Measurements from ENCODE around the gene POU6F1.
A peak's percentile ranks its signal among the peaks of the same experiment; 100 is the strongest.
"Not testable (repeated sequence)": the region's sequence is repeated elsewhere in the genome, so short reads cannot be mapped to it uniquely, and the experiment has no call there.

POU6F1 gene, protein sequence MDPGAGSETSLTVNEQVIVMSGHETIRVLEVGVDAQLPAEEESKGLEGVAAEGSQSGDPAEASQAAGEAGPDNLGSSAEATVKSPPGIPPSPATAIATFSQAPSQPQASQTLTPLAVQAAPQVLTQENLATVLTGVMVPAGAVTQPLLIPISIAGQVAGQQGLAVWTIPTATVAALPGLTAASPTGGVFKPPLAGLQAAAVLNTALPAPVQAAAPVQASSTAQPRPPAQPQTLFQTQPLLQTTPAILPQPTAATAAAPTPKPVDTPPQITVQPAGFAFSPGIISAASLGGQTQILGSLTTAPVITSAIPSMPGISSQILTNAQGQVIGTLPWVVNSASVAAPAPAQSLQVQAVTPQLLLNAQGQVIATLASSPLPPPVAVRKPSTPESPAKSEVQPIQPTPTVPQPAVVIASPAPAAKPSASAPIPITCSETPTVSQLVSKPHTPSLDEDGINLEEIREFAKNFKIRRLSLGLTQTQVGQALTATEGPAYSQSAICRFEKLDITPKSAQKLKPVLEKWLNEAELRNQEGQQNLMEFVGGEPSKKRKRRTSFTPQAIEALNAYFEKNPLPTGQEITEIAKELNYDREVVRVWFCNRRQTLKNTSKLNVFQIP

DNA sequence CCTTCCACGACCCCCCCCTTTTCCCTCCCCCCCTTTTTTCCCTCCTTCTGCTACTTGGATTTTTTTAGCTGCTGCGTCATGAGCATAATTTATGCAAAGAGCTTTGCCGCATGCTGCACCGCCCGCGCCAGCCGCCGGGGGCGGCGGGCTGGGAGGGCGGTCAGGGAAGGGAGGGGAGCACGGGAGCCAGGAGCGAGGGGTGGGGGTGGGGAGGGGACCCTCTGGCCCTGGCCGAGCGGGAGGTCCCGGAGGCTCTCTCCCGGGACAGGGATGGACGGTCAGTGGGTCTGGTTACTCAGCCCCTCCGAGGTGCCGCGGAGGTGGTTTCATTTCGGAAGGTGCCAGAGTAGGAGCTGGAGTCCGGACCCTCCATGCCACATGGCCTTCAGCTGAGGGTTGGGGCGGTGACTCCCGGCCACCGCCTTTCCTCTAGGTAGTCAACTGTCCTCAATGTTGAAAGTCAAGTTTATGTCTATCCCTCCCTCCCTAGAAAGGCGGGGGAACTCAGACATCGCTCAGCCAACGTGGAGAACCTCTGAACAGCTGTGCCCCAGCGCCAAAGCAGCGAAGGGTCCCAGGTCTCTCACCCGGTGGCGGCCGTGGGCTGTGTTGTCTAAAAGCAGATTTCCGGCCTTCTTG, at the start of gene POU6F1:
TSS of gene POU6F1 (minus strand) at position 95 of the 639 bp plus-strand sequence. CDS start 11,226 bp downstream, outside the sequence.
- CTCF ChIA-PET: interaction anchor here (0.6 to 1.9 kb wide), 7 partner anchors 16 to 663 kb away, joined by 3 to 8 read pairs (median 4); no protein-coding TSS in a partner anchor
- peak within 1 kb of the TSS; percentile 81 for H3K27ac ChIP-seq
- TF ChIP-seq, protein P1, sequence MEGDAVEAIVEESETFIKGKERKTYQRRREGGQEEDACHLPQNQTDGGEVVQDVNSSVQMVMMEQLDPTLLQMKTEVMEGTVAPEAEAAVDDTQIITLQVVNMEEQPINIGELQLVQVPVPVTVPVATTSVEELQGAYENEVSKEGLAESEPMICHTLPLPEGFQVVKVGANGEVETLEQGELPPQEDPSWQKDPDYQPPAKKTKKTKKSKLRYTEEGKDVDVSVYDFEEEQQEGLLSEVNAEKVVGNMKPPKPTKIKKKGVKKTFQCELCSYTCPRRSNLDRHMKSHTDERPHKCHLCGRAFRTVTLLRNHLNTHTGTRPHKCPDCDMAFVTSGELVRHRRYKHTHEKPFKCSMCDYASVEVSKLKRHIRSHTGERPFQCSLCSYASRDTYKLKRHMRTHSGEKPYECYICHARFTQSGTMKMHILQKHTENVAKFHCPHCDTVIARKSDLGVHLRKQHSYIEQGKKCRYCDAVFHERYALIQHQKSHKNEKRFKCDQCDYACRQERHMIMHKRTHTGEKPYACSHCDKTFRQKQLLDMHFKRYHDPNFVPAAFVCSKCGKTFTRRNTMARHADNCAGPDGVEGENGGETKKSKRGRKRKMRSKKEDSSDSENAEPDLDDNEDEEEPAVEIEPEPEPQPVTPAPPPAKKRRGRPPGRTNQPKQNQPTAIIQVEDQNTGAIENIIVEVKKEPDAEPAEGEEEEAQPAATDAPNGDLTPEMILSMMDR (conservative IDR thresholded peaks at IDR 0.05; ENCODE audit: low read depth): peak; percentile 65
- POLR2A ChIA-PET (ENCODE audit: low non-redundant PET): interaction anchor here (1.4 kb wide), 1 partner anchor 135 kb away, joined by 5 read pairs; the partner anchor contains the start of gene CSRNP2
- peak; percentile 87 for DNase-seq (ENCODE audit: low spot score)

DNA sequence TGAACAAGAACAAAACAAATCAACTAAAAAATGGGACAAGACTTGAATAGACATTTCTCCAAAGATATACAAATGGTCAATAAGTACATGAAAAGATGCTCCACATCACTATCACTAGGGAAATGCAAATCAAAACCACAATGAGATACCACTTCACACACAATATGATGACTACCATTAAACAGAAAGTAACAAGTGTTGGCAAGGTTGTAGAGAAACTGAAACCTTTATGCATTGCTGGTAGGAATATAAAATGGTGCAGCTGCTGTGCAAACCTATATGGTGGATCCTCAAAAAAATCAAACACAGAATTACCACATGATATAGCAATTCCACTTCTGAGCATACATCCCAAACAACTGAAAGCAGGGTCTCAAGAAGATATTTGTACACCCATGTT, 47.2 kb upstream of the POU6F1 start:
- no peak for DNase-seq (ENCODE audit: low spot score)
- ChIA-PET CTCF (interaction anchor here (0.6 kb wide), 2 partner anchors 717 to 1052 kb away, joined by 3 to 6 read pairs; no protein-coding TSS in a partner anchor), POLR2A (ENCODE audit: low non-redundant PET) (no interaction called here)
- H3K27ac ChIP-seq: no peak overlapping the region
- TF ChIP-seq, protein P1 (conservative IDR thresholded peaks at IDR 0.05; ENCODE audit: low read depth): no peak

DNA sequence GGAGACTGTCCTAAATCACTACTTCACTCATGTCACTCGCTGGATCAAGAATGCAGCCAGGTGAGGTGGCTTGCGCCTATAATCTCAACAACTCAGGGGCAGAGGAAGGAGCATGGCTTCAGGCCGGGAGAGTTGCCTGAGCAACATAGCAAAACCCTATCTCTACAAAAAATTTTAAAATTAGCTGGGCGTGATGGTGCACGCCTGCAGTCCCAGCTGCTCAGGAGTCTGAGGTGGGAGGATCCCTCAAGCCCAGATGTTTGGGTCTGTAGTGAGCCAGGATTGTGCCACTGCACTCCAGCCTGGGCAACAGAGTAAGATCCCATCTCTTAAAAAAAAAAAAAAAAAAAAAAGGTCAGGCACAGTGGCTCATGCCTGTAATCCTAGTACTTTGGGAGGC, 46.4 kb upstream of the POU6F1 start:
- CTCF ChIA-PET: interaction anchor here (0.6 kb wide), 2 partner anchors 716 to 1051 kb away, joined by 3 to 6 read pairs; no protein-coding TSS in a partner anchor
- POLR2A ChIA-PET (ENCODE audit: low non-redundant PET): no interaction called here
- DNase-seq (ENCODE audit: low spot score): no peak
- TF ChIP-seq, protein P1 (conservative IDR thresholded peaks at IDR 0.05; ENCODE audit: low read depth): no peak
- no peak overlapping the region; the same call in 1 of the 2 replicates for H3K27ac ChIP-seq

DNA sequence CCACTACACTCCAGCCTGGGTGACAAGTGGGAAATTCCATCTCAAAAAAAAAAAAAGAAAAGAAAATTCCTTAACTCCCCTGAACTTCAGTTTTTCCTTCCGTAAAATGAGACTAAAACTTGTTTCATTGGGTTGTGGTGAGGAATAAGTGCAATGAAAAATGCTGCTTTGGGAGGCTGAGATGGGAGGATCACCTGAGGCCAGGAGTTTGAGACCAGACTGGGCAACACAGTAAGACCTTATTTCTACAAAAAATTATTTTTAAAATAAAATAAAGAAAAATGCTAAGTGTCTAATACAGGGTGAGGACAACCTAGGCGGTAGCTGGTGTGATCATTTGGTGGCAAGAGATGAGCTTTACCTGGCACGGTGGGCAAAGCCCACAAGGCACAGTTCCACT, 45.5 kb upstream of the POU6F1 start:
- CTCF ChIA-PET: interaction anchor here (0.6 to 1.5 kb wide), 2 partner anchors 70 to 78 kb away, joined by 5 read pairs; no protein-coding TSS in a partner anchor
- TF ChIP-seq, protein P1 (conservative IDR thresholded peaks at IDR 0.05; ENCODE audit: low read depth): no peak
- peak overlapping the region; percentile 43 for H3K27ac ChIP-seq
- DNase-seq (ENCODE audit: low spot score): no peak
- POLR2A ChIA-PET (ENCODE audit: low non-redundant PET): no interaction called here

DNA sequence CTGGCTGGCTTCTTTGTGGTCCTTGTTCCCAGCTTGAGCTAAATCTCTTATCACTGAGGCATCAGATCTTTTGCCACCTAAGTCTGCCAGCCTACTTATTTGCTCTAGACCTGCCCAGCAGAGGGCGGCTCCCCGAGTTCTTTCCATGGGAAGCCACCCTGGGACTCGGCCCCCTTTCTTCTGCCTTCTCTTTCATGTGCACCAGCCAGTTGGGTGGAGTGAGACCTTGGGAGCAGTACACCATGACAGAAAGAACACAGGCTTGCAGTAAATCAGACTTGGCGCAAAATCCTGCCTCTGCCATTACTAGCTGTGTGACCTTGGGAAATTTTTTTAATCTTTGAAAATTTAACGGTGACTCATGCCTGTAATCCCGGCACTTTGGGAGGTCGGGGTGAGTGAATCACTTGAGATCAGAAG, 44.9 kb upstream of the POU6F1 start:
- ChIA-PET CTCF (interaction anchor here (0.6 to 1.5 kb wide), 2 partner anchors 69 to 78 kb away, joined by 5 read pairs; no protein-coding TSS in a partner anchor), POLR2A (ENCODE audit: low non-redundant PET) (no interaction called here)
- no peak for DNase-seq (ENCODE audit: low spot score)
- TF ChIP-seq, protein P1 (conservative IDR thresholded peaks at IDR 0.05; ENCODE audit: low read depth): peak; percentile 21; the same call in 1 of the 2 replicates
- peak overlapping the region; percentile 43 for H3K27ac ChIP-seq

DNA sequence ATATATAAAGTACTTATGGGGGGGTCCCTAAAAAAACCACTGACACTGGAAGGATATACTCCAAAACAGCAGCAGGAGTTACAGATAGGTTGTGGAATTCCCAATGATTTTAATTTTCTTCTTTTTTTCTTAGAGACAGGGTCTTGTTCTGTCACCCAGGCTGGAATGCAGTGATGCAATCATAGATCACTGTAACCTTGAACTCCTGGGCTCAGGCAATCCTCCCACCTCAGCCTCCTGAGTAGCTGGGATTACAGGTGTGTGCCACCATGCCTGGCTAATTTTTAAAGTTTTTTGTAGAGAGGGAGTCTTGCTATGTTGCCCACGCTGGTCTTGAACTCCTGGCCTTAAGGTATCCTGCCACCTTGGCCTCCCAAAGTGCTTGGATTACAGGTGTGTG, 41.7 kb upstream of the POU6F1 start:
- DNase-seq (ENCODE audit: low spot score); H3K27ac ChIP-seq; POLR2A ChIA-PET (ENCODE audit: low non-redundant PET): not testable (repeated sequence)
- CTCF ChIA-PET: interaction anchor here (0.6 to 1.0 kb wide), 2 partner anchors 82 to 255 kb away, joined by 3 to 5 read pairs; no protein-coding TSS in a partner anchor

Measured in RWPE1 (cell line).